ENCODE results near the gene SLC4A9. TPM values are rescaled to one million over a fixed set of nuclear protein-coding genes. Genes with fewer than 3 reads are reported as not detected.

SLC4A9 gene
- total RNA-seq, 2 experiments from 2014 or later, result 0.17 to 0.31 TPM

DNA sequence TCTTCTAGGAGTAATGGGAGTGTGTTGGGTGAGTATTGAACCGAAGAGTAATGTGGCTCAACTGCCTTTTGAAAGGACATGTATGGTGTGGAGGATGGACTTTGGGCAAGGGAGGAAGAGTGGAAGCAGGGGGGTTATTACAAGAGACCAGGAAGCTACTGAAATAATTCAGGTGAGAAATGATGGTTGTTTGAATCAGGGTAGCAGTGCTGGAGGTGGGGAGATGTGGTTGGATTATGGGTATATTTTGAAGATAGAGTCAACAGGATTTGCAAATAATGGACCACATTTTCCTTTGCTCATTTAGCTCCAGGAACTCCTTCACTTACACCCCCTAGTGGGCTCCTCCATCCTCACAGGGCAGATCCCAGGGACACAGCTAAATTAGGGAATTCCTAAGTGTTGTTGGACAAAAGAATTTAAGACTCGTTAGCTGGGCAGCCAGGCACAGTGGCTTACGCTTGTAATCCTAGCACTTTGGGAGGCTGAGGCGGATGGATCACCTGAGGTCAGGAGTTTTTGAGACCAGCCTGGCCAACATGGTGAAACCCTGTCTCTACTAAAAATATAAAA is 1.2 kb upstream of the SLC4A9 start:
- H3K27me3 Mint-ChIP-seq, result peaks cover 3% of the 10 kb centered on the region
- no peak for ATAC-seq (ENCODE audit: low read depth)
- peaks cover 12% of the 10 kb centered on the region for H3K4me1 Mint-ChIP-seq
- H3K4me3 Mint-ChIP-seq, result no peak overlapping the region
- H3K36me3 Mint-ChIP-seq, result no peaks in the 10 kb centered on the region
- DNase-seq, result no peak
- H3K9me3 Mint-ChIP-seq, result no peaks in the 10 kb centered on the region
- POLR2A ChIA-PET, result interaction anchor here (0.5 to 1.4 kb wide), 3 partner anchors 107 to 196 kb away, joined by 4 read pairs; no protein-coding TSS in a partner anchor
- no peak overlapping the region for H3K27ac Mint-ChIP-seq

- no peaks in the 10 kb centered on the region for H3K36me3 Mint-ChIP-seq
- no peak for DNase-seq
- peaks cover 3% of the 10 kb centered on the region for H3K27me3 Mint-ChIP-seq
- H3K27ac Mint-ChIP-seq, result no peak overlapping the region
- no peak overlapping the region for H3K4me3 Mint-ChIP-seq
- H3K4me1 Mint-ChIP-seq, result peaks cover 12% of the 10 kb centered on the region
- no peaks in the 10 kb centered on the region for H3K9me3 Mint-ChIP-seq
- no peak for ATAC-seq (ENCODE audit: low read depth)
- POLR2A ChIA-PET, result no interaction called here
Observed at GRCh38 chr5:140360681-140361479, 886 bp downstream of the SLC4A9 start.

DNA sequence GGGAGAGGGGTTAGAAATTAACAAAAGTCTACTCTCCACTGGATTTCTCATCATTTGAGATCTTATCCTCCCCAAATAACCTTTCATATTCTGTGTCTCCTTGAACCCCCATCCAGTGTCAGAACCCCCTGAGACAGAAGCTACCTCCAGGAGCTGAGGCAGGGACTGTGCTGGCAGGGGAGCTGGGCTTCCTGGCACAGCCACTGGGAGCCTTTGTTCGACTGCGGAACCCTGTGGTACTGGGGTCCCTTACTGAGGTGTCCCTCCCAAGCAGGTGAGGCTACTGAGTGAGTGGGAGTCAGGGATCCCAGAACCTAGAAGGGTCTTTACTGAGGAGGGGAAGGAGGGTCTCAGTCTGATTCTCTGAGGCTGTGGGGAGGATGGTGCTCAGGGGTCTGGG is 1.9 kb downstream of the SLC4A9 start:
- H3K27ac Mint-ChIP-seq, result no peak overlapping the region
- H3K4me1 Mint-ChIP-seq, result peaks cover 12% of the 10 kb centered on the region
- ATAC-seq (ENCODE audit: low read depth) (no peak), DNase-seq (no peak)
- POLR2A ChIA-PET, result no interaction called here
- H3K27me3 Mint-ChIP-seq, result peaks cover 3% of the 10 kb centered on the region
- H3K4me3 Mint-ChIP-seq, result no peak overlapping the region
- H3K9me3 Mint-ChIP-seq, result no peaks in the 10 kb centered on the region
- H3K36me3 Mint-ChIP-seq, result no peaks in the 10 kb centered on the region

DNA sequence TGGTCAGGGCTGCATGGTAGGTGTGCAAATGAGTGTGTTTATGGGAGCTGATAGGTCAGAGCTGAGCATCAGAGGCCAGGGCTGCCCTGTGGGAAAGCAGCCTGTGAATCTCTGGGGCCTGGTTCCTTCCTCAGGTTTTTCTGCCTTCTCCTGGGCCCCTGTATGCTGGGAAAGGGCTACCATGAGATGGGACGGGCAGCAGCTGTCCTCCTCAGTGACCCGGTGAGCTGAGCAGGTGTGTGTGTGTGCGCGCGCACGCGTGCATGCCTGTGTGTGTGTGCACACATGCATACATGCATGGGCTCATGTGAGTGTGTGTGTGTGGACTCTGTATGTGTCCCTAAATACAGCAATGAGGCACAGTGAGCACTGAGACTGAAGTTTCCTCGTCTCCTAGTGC is 2.3 kb downstream of the SLC4A9 start:
- Mint-ChIP-seq H3K9me3 (no peaks in the 10 kb centered on the region), H3K4me1 (peaks cover 12% of the 10 kb centered on the region)
- no peak for ATAC-seq (ENCODE audit: low read depth)

GRCh38 chr5:140362875-140363630 is 3.1 kb downstream of the SLC4A9 start:
- Mint-ChIP-seq H3K4me1 (peaks cover 5% of the 10 kb centered on the region), H3K27ac (peak overlapping the region; percentile 70), H3K4me3 (peak overlapping the region; percentile 80), H3K27me3 (no peaks in the 10 kb centered on the region), H3K9me3 (no peaks in the 10 kb centered on the region), H3K36me3 (no peaks in the 10 kb centered on the region)
- POLR2A ChIA-PET, result interaction anchor here (0.6 to 1.2 kb wide), 4 partner anchors 15 to 190 kb away, joined by 3 read pairs; partner anchors contain the start of gene ANKHD1
- DNase-seq, result peak; percentile 92
- peak; percentile 91 for ATAC-seq (ENCODE audit: low read depth)

More for the DNA sequence above, 2.3 kb downstream of the SLC4A9 start:
- H3K27ac Mint-ChIP-seq, result no peak overlapping the region
- H3K4me3 Mint-ChIP-seq, result no peak overlapping the region
- H3K36me3 Mint-ChIP-seq, result no peaks in the 10 kb centered on the region
- peaks cover 3% of the 10 kb centered on the region for H3K27me3 Mint-ChIP-seq
- DNase-seq, result no peak
- POLR2A ChIA-PET, result no interaction called here

DNA sequence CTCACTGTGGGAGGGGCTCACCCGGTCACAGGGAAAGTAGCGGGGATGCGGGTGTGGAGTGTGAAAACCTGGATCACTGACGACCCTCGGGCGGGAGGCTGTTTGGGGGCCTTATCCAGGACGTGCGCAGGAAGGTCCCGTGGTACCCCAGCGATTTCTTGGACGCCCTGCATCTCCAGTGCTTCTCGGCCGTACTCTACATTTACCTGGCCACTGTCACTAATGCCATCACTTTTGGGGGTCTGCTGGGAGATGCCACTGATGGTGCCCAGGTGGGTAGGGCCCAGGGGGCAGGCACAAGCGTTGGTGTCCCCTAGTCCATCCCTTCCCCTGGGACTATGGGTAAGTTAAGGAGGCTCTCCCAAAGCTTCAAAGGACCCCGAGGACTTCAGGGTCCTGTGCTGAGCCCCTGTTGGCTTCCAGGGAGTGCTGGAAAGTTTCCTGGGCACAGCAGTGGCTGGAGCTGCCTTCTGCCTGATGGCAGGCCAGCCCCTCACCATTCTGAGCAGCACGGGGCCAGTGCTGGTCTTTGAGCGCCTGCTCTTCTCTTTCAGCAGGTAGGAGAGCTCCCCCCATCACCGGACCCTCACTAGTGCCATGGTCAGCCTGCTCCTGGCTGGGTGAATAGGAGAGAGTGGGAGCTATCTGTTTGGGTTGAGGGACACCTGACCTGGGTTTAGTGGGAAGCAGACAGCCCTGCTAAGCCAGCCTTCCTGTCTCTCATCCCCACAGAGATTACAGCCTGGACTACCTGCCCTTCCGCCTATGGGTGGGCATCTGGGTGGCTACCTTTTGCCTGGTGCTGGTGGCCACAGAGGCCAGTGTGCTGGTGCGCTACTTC is 3.9 kb downstream of the SLC4A9 start:
- POLR2A ChIA-PET, result interaction anchor here (0.6 to 1.2 kb wide), 5 partner anchors 16 to 271 kb away, joined by 3 read pairs; partner anchors contain the start of gene ANKHD1
- Mint-ChIP-seq H3K36me3 (no peaks in the 10 kb centered on the region), H3K4me1 (peaks cover 5% of the 10 kb centered on the region), H3K9me3 (no peaks in the 10 kb centered on the region), H3K27me3 (peaks cover 2% of the 10 kb centered on the region), H3K4me3 (peak overlapping the region; percentile 80), H3K27ac (no peak overlapping the region)
- ATAC-seq (ENCODE audit: low read depth) (no peak), DNase-seq (no peak)

DNA sequence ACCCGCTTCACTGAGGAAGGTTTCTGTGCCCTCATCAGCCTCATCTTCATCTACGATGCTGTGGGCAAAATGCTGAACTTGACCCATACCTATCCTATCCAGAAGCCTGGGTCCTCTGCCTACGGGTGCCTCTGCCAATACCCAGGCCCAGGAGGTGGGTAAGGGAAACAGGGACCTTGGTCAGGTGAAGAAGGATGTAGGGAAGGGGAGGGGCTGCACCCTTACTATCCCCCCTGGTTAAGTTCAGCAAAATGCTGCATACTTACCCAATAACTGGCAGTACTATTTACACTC is 4.4 kb downstream of the SLC4A9 start:
- POLR2A ChIA-PET, result interaction anchor here (0.6 kb wide), 1 partner anchor 271 kb away, joined by 3 read pairs; no protein-coding TSS in a partner anchor
- no peaks in the 10 kb centered on the region for H3K9me3 Mint-ChIP-seq
- H3K4me3 Mint-ChIP-seq, result no peak overlapping the region
- DNase-seq (no peak), ATAC-seq (ENCODE audit: low read depth) (no peak)
- peaks cover 5% of the 10 kb centered on the region for H3K4me1 Mint-ChIP-seq
- H3K27me3 Mint-ChIP-seq, result peaks cover 2% of the 10 kb centered on the region
- no peak overlapping the region for H3K27ac Mint-ChIP-seq
- H3K36me3 Mint-ChIP-seq, result no peaks in the 10 kb centered on the region

- no peak overlapping the region for H3K27ac Mint-ChIP-seq
- no peak overlapping the region for H3K4me3 Mint-ChIP-seq
- peaks cover 2% of the 10 kb centered on the region for H3K27me3 Mint-ChIP-seq
- POLR2A ChIA-PET, result no interaction called here
- no peaks in the 10 kb centered on the region for H3K9me3 Mint-ChIP-seq
- H3K36me3 Mint-ChIP-seq, result no peaks in the 10 kb centered on the region
- DNase-seq, result no peak
- no peak for ATAC-seq (ENCODE audit: low read depth)
- peaks cover 5% of the 10 kb centered on the region for H3K4me1 Mint-ChIP-seq
Observed at GRCh38 chr5:140365282-140365681, 5.3 kb downstream of the SLC4A9 start.

DNA sequence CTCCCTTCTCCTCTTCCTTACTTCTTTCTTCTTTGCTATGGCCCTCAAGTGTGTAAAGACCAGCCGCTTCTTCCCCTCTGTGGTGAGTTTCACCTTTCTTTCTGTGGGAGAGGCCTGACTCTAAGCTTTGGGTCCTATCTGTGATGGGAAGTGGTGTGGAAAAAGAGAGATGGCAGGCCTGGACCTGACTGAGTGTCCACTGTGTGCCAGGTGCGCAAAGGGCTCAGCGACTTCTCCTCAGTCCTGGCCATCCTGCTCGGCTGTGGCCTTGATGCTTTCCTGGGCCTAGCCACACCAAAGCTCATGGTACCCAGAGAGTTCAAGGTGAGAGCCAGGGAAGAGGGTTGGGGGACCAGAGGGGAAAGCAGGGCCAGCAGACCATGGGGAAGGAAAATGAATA is 5.9 kb downstream of the SLC4A9 start:
- POLR2A ChIA-PET, result interaction anchor here (0.6 kb wide), 1 partner anchor 62 kb away, joined by 4 read pairs; no protein-coding TSS in a partner anchor
- peaks cover 5% of the 10 kb centered on the region for H3K4me1 Mint-ChIP-seq
- peaks cover 2% of the 10 kb centered on the region for H3K27me3 Mint-ChIP-seq
- no peak overlapping the region for H3K27ac Mint-ChIP-seq
- no peak for DNase-seq
- H3K36me3 Mint-ChIP-seq, result no peaks in the 10 kb centered on the region
- ATAC-seq (ENCODE audit: low read depth), result no peak
- H3K9me3 Mint-ChIP-seq, result no peaks in the 10 kb centered on the region
- no peak overlapping the region for H3K4me3 Mint-ChIP-seq

DNA sequence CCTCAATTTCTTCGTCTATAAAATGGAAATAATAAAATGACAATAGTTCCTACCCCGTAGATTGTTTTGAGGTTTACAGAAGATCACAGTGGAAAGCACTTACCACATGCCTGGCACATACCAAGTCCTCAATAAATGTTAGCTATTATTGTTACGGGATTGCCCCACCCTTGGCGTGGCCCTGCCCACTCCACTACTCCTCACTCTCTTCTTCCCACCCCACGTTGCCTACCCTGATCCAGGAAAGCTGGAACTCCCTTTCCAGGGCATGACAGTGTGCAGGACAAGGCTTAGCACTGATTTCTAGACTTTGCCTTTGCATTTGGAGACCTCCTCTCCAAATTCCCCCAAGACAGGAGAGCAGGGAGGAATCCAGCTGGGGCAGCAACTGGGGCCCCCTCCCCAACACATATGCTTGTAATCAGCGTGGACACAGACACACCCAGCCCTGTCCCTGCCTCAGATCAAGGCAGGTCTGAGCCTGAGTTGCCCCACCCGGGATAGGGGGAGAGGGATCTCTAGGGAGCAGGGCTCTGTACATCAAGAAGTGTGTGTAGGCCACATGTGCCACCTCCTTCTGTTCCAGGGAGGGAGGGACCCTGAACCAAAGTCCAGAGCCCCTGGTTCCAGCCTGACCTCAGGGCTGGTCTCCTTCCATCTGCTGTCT is 6.7 kb downstream of the SLC4A9 start:
- POLR2A ChIA-PET, result interaction anchor here (0.6 kb wide), 1 partner anchor 63 kb away, joined by 4 read pairs; no protein-coding TSS in a partner anchor
- ATAC-seq (ENCODE audit: low read depth) (no peak), DNase-seq (no peak)
- Mint-ChIP-seq H3K9me3 (no peaks in the 10 kb centered on the region), H3K36me3 (no peaks in the 10 kb centered on the region), H3K4me3 (no peak overlapping the region), H3K27ac (no peak overlapping the region), H3K4me1 (peaks cover 5% of the 10 kb centered on the region), H3K27me3 (peaks cover 2% of the 10 kb centered on the region)

DNA sequence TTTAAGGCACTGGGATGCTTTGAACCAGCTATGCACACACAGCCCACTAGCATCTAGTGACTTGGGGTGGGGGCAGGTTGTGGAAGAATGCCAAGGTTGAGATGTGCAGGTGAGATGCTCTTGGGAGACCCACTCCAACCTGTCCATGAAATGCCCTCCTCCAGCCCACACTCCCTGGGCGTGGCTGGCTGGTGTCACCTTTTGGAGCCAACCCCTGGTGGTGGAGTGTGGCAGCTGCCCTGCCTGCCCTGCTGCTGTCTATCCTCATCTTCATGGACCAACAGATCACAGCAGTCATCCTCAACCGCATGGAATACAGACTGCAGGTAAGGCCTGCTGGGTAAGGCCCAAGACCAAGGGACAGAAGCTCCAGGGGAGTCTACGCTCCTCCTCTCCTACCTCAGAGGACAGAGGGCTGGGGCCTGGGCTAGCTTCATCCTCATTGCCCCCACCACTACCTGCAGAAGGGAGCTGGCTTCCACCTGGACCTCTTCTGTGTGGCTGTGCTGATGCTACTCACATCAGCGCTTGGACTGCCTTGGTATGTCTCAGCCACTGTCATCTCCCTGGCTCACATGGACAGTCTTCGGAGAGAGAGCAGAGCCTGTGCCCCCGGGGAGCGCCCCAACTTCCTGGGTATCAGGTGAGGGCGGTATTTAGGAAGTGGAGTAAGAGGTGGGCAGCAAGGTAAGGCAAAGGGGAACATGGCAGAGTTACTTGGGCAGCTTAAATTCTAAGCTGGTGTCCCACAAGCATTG is 7.4 kb downstream of the SLC4A9 start:
- Mint-ChIP-seq H3K27ac (no peak overlapping the region), H3K27me3 (peaks cover 2% of the 10 kb centered on the region), H3K9me3 (no peaks in the 10 kb centered on the region), H3K4me3 (no peak overlapping the region), H3K36me3 (no peaks in the 10 kb centered on the region), H3K4me1 (peaks cover 6% of the 10 kb centered on the region)
- DNase-seq, result no peak
- no peak for ATAC-seq (ENCODE audit: low read depth)
- POLR2A ChIA-PET, result no interaction called here

Data from activated naive CD8-positive, alpha-beta T cell treated with anti-CD3 and anti-CD28 coated beads, Interleukin-2, amount 10 ng/mL, durations not matched to agents 7 days and 5 days (primary cell).